Stimulated activated memory B cell treated with anti-CD40 and anti-IgM and Interleukin-4, amounts not matched to agents 10 μg/mL and 1 μg/mL and 100 μg/mL, for 72 hours (primary cell): ENCODE measurements around the gene NBPF1.
"Not testable (repeated sequence)": the region's sequence is repeated elsewhere in the genome, so short reads cannot be mapped to it uniquely, and the experiment has no call there.

ENCODE experiments used
- ATAC-seq: fragments of 150-1000 bp; cut with Tn5 transposase; 2 replicates; pipeline ENCODE4 v1.10.0; 2021
- H3K27ac Mint-ChIP-seq: one replicate; pipeline ENCODE4 v1.8.0; 2022; ENCODE audit warnings: mild to moderate bottlenecking, mixed read lengths
- H3K27me3 Mint-ChIP-seq: one replicate; pipeline ENCODE4 v1.8.0; 2022; ENCODE audit warnings: mixed read lengths
- H3K36me3 Mint-ChIP-seq: one replicate; pipeline ENCODE4 v1.8.0; 2022; ENCODE audit warnings: mixed read lengths
- H3K4me1 Mint-ChIP-seq: one replicate; pipeline ENCODE4 v1.8.0; 2022; ENCODE audit warnings: mixed read lengths
- H3K4me3 Mint-ChIP-seq: one replicate; pipeline ENCODE4 v1.8.0; 2022; ENCODE audit warnings: mild to moderate bottlenecking, moderate library complexity, mixed read lengths
- H3K9me3 Mint-ChIP-seq: one replicate; pipeline ENCODE4 v1.8.0; 2022; ENCODE audit warnings: mixed read lengths

The NBPF1 gene

GRCh38 chr1:16521288-16521583 is 92.1 kb downstream of the NBPF1 start:
- H3K9me3 Mint-ChIP-seq = no peaks in the 10 kb centered on the region
- H3K27ac Mint-ChIP-seq = no peak overlapping the region
- no peaks in the 10 kb centered on the region for H3K36me3 Mint-ChIP-seq
- no peak for ATAC-seq
- peaks cover 46% of the 10 kb centered on the region for H3K27me3 Mint-ChIP-seq
- no peak overlapping the region for H3K4me3 Mint-ChIP-seq
- no peaks in the 10 kb centered on the region for H3K4me1 Mint-ChIP-seq

DNA sequence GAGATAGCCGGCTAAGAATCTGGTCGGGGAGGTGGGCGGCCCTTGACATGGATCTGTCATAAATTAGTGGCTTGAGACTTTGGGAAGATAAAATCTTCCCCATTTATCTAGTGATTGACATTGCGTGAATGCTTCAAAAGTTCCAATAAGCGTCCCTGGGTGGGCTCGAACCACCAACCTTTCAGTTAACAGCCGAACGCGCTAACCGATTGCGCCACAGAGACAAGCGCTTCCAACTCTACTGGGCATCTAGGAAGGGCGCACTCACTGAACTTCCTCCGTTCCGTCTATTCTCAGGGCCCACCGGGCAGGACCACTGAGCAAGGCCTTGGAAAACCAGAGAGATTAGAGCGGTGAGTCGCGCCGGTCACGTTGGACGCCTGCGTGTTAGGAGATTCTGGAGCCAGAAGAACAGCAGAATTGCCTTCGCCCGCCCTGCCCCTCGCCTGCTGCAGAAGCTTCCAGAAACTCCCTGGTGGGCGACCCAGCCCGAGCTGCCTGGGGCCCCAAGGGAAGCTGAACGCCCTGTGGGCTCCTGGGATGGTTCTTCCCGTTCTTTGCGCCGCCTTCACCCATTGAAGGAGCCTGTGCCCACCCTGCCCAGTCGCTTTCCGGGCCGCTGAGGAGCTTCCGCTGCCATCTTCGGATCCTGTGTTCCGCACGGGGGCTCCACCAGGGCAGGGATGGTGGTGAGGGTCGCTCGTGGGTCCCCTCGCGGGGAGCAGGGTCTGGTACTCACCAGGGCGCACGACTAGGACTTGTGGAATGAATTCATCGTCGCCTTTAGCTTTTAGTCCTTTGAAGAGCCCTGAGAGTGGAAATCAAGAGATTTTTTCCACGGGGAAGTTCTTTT is 92.7 kb downstream of the NBPF1 start:
- not testable (repeated sequence) for H3K36me3 Mint-ChIP-seq, ATAC-seq, H3K9me3 Mint-ChIP-seq, H3K4me1 Mint-ChIP-seq, H3K4me3 Mint-ChIP-seq, H3K27ac Mint-ChIP-seq
- H3K27me3 Mint-ChIP-seq = peaks cover 46% of the 10 kb centered on the region

DNA sequence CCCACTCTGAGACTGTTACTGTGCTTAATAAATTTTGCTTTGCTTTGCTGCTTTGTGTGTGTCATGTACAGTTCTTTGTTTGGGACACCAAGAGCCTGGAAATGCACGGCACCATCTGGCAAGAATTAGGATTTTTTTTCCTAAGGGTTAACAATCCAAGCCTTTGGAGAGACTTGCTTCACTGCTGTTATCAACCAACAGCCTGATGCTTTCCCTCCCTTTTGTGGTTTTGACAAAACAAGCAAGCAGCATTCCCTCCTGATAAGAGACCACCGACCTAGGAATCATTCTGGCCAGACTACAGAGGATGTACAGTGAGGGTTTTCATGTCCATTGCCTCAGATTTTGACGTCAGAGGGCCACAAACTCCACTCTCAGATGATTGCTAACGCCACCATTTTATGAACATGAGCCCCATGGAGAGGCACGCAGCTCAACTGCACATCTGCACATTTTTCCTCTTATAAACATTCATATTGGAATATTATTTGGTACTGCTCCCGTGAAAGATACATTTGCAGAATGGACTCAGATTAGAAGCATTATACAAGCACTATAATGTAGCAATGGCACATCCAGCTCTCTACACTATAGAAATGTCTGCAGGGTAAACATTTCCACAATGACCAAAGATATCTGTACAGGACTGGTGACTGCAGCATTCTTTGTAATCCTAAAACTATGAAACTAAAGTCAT is 94.0 kb downstream of the NBPF1 start:
- H3K4me1 Mint-ChIP-seq, H3K27ac Mint-ChIP-seq, H3K4me3 Mint-ChIP-seq, ATAC-seq, H3K9me3 Mint-ChIP-seq, H3K36me3 Mint-ChIP-seq: not testable (repeated sequence)
- H3K27me3 Mint-ChIP-seq = peaks cover 46% of the 10 kb centered on the region

- not testable (repeated sequence) for H3K9me3 Mint-ChIP-seq, H3K27ac Mint-ChIP-seq, H3K36me3 Mint-ChIP-seq, ATAC-seq, H3K4me3 Mint-ChIP-seq, H3K4me1 Mint-ChIP-seq
- H3K27me3 Mint-ChIP-seq = peaks cover 46% of the 10 kb centered on the region
Measured at GRCh38 chr1:16518913-16519254, 94.5 kb downstream of the NBPF1 start.

- H3K27ac Mint-ChIP-seq, H3K9me3 Mint-ChIP-seq, H3K4me1 Mint-ChIP-seq, H3K36me3 Mint-ChIP-seq, H3K4me3 Mint-ChIP-seq, ATAC-seq: not testable (repeated sequence)
- H3K27me3 Mint-ChIP-seq = peaks cover 46% of the 10 kb centered on the region
Measured at GRCh38 chr1:16516694-16517410, 96.5 kb downstream of the NBPF1 start.

DNA sequence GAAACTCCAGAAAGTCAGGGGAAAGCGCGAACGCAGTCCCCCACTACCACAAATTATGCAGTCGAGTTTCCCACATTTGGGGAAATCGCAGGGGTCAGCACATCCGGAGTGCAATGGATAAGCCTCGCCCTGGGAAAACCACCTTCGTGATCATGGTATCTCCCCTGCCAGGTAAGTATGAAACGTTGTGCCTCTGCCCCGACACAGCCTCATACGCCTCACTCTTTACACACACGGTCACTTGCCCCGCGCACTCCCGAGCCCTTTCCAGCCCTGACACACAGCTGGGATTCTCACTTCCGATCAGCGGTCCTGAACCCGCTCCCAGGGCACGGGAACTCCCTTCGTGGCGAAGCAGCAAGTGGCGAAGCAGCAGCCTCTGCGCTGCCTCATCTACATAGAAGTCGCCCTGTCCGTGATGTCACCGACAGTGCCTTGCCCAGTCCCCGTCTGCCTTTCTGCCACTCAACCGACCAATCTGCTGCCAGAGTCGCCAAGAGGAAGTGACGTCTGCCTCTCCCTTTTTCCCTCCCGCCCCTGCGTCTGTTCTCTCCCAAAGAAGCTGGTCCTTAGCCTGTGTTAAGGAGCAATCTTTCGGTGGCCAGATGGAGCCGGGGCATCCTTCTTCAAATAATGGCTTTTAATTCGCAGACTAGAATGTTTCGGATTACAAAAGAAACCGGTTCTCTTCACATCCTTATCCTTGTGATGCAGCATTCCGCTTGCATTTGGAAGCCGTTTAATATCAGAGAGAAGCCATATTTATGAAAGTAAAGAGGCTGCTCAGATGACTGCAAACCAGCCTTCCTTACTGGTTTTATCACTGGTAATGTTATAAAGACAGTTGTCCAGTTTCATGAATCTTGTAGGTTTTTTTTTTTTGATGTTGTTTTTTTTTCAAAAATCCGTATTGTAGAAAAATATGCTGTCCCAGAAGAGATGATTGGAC is 99.0 kb downstream of the NBPF1 start, which contains the start of gene RNU1-1:
Gene RNU1-1, minus strand, starts transcription at position 179 of the 949 bp plus-strand sequence.
- not testable (repeated sequence) for H3K27ac Mint-ChIP-seq, H3K36me3 Mint-ChIP-seq, H3K9me3 Mint-ChIP-seq, H3K4me3 Mint-ChIP-seq, H3K4me1 Mint-ChIP-seq
- ATAC-seq = peak; percentile 67
- H3K27me3 Mint-ChIP-seq = peaks cover 24% of the 10 kb centered on the region

DNA sequence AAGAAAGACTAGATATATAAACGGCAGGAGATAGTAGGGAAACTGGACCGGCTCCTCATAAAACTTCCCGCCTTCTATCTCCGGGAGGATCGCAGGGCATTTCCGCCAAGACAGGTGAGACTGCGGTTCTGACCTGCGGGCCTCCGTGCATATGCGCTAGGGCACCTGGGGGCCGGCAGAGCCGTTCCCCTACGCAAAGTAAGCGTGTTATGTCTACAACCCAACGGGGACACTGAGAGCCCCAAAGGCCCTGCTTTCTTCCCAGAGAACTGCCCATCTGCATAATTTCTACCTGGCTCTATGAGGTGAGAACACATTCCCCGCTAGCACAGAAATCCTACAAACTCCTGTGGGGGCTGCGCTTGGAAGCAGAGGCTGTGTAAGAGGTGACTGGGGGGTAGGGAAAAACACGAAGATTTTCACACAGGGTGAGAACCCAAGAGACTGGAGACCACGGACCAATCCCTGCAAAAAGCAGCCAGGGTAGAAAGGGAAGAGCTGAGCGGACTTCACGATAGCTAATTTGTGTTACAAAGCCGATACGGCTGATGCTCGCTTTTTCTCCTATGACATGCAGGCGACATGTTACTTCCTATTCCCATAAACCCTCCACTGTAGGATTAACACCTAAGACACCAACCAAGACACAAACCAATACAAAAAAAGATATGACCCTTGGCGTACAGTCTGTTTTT is 99.8 kb downstream of the NBPF1 start:
- not testable (repeated sequence) for H3K4me1 Mint-ChIP-seq, H3K36me3 Mint-ChIP-seq, H3K4me3 Mint-ChIP-seq, H3K27ac Mint-ChIP-seq, H3K9me3 Mint-ChIP-seq
- H3K27me3 Mint-ChIP-seq = peaks cover 17% of the 10 kb centered on the region
- peak; percentile 98 for ATAC-seq

- H3K27ac Mint-ChIP-seq, H3K36me3 Mint-ChIP-seq, H3K4me1 Mint-ChIP-seq, H3K4me3 Mint-ChIP-seq, H3K27me3 Mint-ChIP-seq, H3K9me3 Mint-ChIP-seq: not testable (repeated sequence)
- peak; percentile 37 for ATAC-seq
Measured at GRCh38 chr1:16512624-16513411, 100.5 kb downstream of the NBPF1 start.
